GM18868 (cell line): ENCODE measurements around the gene RAF1.
"Not testable (repeated sequence)": the region's sequence is repeated elsewhere in the genome, so short reads cannot be mapped to it uniquely, and the experiment has no call there.

Source experiments
- ATAC-seq: cut with Tn5 transposase; IDR thresholded peaks from one replicate; pipeline ENCODE4 v1.9.1; 2021; ENCODE audit warnings: mild to moderate bottlenecking, moderate library complexity; ENCODE audit not compliant: unreplicated experiment

The RAF1 gene

GRCh38 chr3:12663936-12664908 is at the start of gene RAF1:
Gene RAF1 (minus strand): TSS chr3:12664117. CDS start chr3:12618721, 45,396 bp downstream.
- peak; percentile 91 for ATAC-seq

GRCh38 chr3:12710062-12710461 is 46.1 kb upstream of the RAF1 start:
- ATAC-seq = no peak

- ATAC-seq = no peak
These were observed 45.4 kb upstream of the RAF1 start for GRCh38 chr3:12709334-12709733.

- ATAC-seq = no peak
These were observed 44.8 kb upstream of the RAF1 start for GRCh38 chr3:12708584-12709192.

- ATAC-seq = no peak
These were observed 43.5 kb upstream of the RAF1 start for GRCh38 chr3:12707449-12707848.

GRCh38 chr3:12706504-12707253 is 42.8 kb upstream of the RAF1 start:
- peak; percentile 92 for ATAC-seq

- no peak for ATAC-seq
These were observed 42.1 kb upstream of the RAF1 start for GRCh38 chr3:12705981-12706380.

- no peak for ATAC-seq
These were observed 41.5 kb upstream of the RAF1 start for GRCh38 chr3:12705374-12705926.

- no peak for ATAC-seq
These were observed 38.6 kb upstream of the RAF1 start for GRCh38 chr3:12702501-12702900.

GRCh38 chr3:12701601-12702000 is 37.7 kb upstream of the RAF1 start:
- not testable (repeated sequence) for ATAC-seq

GRCh38 chr3:12700800-12701199 is 36.9 kb upstream of the RAF1 start:
- ATAC-seq = no peak

- no peak for ATAC-seq
These were observed 32.0 kb upstream of the RAF1 start for GRCh38 chr3:12695916-12696315.

GRCh38 chr3:12695112-12695511 is 31.2 kb upstream of the RAF1 start:
- no peak for ATAC-seq

- no peak for ATAC-seq
These were observed 28.5 kb upstream of the RAF1 start for GRCh38 chr3:12692444-12692843.

- ATAC-seq = no peak
These were observed 26.2 kb upstream of the RAF1 start for GRCh38 chr3:12689997-12690711.

- no peak for ATAC-seq
These were observed 24.0 kb upstream of the RAF1 start for GRCh38 chr3:12687948-12688347.

GRCh38 chr3:12686096-12686495 is 22.2 kb upstream of the RAF1 start:
- no peak for ATAC-seq

GRCh38 chr3:12681943-12682390 is 18.1 kb upstream of the RAF1 start:
- ATAC-seq = no peak

GRCh38 chr3:12681089-12681942 is 17.4 kb upstream of the RAF1 start:
- no peak for ATAC-seq
